ENCODE measurements around the gene SERPINB1.

Gene SERPINB1

GRCh38 chr6:2790588-2791449, 50.8 kb downstream of the SERPINB1 start:
- peak; percentile 60 for DNase-seq

- DNase-seq: no peak
Measured at GRCh38 chr6:2786269-2786668, 55.4 kb downstream of the SERPINB1 start.

DNA sequence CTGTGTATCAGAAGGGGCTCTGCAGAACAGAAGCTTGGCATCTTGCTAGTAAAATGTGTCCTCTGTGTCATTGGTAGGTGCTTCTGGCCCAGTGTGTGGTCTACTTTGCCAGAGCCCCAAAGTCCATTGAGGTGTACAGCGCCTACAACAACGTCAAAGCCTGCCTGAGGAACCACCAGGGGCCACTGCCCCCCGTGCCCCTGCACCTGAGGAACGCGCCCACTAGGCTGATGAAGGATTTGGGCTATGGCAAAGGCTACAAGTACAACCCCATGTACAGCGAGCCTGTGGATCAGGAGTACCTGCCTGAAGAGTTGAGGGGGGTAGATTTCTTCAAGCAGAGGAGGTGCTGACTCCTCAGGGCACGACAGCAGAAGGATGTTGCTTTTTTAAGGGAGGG, 56.7 kb downstream of the SERPINB1 start:
- DNase-seq: no peak

DNA sequence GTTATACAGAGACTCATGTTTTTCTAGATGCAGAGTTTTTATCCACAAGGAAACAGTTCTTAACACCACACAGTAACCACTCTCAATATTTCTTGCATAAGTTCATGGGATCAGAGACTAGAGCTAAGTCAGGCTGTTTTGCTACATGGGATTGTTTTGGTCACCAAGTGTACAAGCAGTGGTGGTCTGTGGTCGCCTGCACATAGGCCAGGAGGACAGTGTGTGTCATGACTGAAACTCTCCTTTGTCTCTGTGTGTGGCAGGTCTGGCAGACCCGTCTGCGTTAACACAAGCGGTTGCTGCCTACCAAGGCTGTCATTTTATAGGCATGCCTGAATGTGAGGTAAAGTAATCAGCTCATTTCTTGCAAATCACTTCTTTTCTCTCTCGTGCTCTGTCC, 57.6 kb downstream of the SERPINB1 start:
- no peak for DNase-seq

GRCh38 chr6:2783188-2783963, 58.3 kb downstream of the SERPINB1 start:
- no peak for DNase-seq

DNA sequence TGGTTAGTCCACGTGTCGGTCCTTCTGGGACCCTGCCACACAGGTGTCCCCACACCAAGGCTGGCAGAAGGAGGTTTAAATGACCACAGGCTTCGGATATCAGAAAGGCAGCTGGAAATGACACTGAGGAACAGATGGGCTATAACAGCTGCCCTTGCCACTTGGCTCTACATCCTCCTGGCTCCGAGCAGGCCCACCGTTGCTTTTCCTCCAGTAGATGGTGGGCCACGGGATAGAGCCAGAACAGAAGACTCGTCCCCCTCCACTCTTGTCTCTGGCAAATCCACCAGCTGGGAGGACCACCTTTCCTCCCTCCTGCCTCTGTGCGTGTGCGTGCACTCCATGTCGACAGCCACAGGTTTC, 58.9 kb downstream of the SERPINB1 start:
- no peak for DNase-seq

DNA sequence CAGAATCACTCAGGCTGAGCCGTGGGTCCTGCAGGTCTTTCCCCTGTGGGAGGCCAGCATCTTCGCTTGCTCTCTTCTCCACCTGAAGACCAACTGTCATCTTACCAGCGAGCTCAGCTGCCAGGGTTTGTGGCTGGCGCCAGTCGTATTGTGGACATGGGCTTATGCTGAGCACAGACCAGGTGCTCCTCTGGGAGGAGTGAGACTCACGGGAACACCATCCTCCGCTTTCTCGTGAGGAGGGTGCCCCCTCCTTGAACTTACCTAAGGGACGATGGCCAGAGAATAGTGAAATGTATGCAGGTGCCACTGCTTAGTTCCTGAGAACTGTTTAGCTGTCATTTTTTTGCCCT, 59.3 kb downstream of the SERPINB1 start:
- DNase-seq: no peak
